Measurements from ENCODE around the gene STAB2.

DNA sequence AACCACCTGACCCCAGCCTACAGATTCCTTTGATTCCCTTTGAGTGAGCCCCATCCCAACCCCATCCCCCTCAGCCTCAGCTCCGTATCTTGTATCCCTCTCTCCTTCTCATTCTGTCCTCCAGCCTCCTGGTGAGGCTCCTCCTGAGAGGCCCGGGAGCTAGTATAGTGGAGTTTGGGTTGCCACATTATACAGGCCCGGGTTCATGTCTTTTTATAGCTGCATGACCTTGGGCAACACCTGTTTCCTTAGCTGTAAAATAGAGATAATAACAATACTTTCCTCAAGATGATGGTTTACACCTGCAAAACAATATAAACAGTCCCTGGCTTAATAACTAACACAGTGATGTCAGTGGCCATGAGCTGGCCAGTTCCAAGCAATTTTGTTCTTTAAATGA lies 89.8 kb downstream of the STAB2 start:
- TF ChIP-seq, protein P1, sequence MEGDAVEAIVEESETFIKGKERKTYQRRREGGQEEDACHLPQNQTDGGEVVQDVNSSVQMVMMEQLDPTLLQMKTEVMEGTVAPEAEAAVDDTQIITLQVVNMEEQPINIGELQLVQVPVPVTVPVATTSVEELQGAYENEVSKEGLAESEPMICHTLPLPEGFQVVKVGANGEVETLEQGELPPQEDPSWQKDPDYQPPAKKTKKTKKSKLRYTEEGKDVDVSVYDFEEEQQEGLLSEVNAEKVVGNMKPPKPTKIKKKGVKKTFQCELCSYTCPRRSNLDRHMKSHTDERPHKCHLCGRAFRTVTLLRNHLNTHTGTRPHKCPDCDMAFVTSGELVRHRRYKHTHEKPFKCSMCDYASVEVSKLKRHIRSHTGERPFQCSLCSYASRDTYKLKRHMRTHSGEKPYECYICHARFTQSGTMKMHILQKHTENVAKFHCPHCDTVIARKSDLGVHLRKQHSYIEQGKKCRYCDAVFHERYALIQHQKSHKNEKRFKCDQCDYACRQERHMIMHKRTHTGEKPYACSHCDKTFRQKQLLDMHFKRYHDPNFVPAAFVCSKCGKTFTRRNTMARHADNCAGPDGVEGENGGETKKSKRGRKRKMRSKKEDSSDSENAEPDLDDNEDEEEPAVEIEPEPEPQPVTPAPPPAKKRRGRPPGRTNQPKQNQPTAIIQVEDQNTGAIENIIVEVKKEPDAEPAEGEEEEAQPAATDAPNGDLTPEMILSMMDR (IDR thresholded peaks at IDR 0.05; ENCODE audit: control extremely low read depth in 1 of 3, insufficient read depth in 1 of 3, low read depth in 1 of 3, low read length in 3 of 3), result no peak
- TF ChIP-seq POLR2A (IDR thresholded peaks at IDR 0.05; ENCODE audit: control extremely low read depth in 1 of 2, low read depth in 2 of 2, low read length in 2 of 2), result no peak
